Measurements from ENCODE around the gene LIN9.
"Not testable (repeated sequence)": the region's sequence is repeated elsewhere in the genome, so short reads cannot be mapped to it uniquely, and the experiment has no call there.

The LIN9 gene, protein sequence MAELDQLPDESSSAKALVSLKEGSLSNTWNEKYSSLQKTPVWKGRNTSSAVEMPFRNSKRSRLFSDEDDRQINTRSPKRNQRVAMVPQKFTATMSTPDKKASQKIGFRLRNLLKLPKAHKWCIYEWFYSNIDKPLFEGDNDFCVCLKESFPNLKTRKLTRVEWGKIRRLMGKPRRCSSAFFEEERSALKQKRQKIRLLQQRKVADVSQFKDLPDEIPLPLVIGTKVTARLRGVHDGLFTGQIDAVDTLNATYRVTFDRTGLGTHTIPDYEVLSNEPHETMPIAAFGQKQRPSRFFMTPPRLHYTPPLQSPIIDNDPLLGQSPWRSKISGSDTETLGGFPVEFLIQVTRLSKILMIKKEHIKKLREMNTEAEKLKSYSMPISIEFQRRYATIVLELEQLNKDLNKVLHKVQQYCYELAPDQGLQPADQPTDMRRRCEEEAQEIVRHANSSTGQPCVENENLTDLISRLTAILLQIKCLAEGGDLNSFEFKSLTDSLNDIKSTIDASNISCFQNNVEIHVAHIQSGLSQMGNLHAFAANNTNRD

DNA sequence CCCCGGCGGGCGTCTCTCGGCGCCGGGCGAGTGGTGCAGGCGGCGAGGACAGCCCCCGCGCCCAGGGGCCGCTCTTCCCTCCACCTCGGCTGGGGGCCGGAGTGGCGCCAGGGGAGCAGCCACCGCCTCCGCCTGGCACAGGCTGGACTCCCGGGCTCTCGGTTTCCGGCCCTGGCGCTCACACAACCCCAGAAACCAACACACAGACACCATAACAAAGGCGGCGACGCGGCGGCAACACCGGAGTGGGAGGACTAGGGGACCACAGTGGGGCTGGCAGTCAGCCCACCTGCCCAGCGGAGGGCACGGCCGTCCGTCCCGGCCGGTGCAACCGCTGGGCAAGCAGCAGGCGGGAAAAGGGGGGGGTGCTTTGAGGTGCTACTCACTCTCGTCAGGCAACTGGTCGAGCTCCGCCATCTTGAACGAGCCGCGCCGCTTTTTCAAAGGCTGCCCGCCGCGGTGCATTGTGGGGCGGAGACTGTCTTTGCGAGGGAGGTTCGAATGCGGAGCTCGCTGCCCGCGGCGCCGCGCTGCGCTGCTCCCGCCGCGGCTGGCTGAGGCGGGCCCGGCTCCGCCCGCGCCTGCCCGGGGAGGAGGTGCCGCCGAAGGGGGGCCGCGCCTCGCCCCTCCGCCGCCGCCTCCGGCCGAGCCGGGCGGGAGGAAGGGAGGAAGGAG lies at the start of gene LIN9:
Gene LIN9, minus strand, starts transcription at position 442 of the 675 bp plus-strand sequence. Its CDS starts 25 bp downstream, at position 417.
- DNase-seq (ENCODE audit: low read depth) = peak; percentile 46

DNA sequence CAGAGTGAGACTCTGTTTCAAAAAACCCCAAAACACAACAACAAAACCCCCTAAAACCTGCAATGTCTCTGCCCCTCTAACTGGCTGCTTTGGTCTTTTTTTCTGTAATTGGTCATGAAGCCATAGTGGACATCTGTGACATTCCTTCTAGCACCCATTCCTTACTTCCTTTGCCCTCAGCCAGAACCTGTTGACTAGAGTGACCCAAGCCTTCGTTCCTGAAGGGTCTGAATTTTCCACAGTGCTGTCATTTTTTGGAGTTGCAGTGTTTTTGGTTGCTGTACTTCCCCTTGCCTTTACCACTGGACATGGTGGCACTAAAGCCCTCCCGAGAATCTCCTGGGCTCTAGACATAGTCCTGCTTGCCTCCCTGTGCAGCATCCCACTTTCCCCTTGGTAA lies 48.5 kb upstream of the LIN9 start:
- DNase-seq (ENCODE audit: low read depth) = no peak

DNA sequence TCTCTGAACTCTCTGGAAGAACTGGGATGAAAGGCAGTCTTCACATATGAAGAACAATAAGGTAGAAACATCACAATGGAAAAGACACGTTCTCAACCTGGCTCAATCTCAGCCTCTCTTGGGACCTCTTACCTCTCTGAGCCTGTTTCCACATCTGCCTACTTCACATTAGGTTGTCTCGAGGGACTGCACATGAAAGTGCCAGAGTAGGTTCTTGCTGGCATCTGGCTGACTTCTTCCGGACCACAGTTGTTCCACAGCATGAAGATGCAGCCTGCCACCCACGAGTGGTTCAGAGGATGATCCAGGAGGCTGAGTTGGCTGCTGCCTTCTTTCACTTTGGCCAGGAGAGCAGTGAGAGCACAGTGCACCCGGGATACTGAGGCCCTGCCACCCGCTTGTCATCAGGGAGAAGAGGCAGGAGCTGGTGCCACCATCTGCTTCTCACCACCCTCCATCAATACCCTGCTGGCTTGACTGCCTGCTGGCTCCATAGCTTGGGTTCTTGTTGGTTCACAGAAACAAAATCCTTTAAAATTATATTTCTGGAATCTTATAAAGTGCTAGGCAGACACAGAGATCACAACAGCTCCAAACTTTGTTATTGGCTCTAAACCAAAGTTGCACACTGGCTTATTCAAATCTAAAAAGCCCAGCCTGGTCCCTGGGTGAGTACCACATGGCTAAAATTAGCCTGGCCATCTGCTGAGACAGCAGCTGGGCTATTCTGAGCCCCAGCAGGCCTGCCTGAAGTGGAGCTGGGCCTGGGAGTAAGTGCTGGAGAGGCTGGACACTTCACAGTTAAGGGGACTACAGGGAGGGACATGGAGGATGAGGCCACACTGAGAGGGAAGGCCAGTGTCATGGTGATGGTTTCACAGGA lies 46.9 kb upstream of the LIN9 start:
- no peak for DNase-seq (ENCODE audit: low read depth)

- DNase-seq (ENCODE audit: low read depth) = no peak
Observed at GRCh38 chr1:226355016-226355415, 46.1 kb upstream of the LIN9 start.

- DNase-seq (ENCODE audit: low read depth) = no peak
Observed at GRCh38 chr1:226353698-226354525, 44.9 kb upstream of the LIN9 start.

DNA sequence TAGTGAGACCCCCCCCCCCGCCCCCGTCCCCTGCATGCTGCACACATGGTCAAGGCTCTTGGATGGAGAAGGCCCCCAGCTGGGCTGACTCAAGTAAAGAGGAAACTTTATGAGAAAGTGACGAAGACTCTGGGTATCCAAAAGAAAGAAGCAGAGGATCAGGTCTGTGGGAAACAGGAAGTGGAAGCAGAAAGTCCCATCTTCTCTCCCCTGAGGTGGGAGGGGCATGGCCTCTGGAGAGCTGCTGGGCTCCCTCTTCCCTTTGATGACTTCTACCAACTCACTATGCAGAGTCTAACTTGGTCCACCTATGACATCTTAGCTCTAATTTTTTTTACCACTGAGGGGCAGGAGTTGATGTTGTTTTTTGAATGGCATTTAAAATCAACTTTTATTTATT lies 42.7 kb upstream of the LIN9 start:
- DNase-seq (ENCODE audit: low read depth) = no peak

DNA sequence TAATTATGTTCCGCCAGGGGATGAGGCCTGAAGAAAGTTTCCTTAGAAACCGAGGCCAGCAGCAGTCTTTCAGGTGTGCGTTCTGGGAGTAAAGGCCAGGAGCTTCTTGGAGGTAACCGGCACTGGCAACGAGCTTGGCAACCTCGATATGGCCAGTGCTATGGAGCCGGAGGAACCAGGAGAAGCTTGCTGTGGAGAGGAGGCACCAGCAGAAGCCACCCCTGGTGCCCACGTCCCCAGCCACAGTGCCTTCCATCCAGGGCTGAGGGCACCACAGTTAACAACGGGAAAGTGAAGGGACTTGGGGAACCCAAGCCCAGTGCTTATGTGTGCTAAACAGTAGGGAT lies 41.5 kb upstream of the LIN9 start:
- DNase-seq (ENCODE audit: low read depth) = no peak

DNA sequence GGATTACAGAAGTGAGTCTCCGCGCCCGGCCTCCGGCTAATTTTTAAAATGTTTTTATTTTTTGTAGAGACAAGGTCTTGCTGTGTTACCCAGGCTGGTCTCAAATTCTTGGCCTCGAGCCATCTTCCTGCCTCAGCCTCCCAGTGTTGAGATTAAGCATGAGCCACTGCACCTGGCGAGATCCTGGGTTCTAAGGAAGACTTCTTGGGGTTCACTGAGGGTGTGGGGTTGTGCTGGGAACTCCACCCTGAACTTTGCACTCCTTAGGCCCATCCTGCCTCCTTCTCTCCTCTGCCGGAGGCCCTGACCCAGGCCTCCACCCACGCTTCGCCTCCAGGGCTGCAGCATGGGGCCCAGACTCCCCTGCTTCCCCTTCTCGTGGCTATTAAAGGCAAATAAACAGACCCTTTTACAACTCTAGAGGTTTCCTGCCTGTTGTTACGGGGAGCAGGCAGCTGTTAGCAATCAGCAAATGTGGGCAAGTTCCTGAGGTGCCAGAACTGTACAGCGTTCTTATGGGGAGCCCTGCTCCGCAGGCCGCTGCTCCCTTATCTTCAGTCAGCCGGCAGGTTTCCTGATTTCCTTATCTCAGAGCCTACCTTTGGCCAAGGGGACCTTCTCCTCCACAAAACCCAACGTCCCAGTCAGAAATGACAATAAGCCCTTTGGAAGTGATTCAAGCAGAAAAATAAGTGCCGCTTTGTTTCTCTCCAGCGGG lies 41.0 kb upstream of the LIN9 start:
- DNase-seq (ENCODE audit: low read depth) = no peak

DNA sequence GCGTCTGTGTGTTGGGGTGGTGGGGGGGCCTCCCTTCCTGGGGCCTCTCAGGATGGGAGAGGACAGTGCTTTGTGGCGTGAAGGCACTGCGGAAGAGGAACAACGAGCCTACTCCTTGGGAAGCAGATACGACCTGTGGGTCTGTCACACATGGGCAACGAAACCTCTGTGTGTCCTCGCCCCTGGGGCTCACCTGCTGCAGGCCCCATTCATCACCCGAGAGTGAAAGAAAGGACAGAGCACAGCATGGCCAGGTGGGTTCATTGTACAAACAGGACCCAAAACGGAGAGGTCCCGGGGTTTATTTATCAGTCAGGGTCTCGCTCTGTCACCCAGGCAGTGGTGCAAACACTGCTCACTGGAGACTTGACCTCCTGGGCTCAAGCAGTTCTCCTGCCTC lies 40.1 kb upstream of the LIN9 start:
- DNase-seq (ENCODE audit: low read depth) = no peak

DNA sequence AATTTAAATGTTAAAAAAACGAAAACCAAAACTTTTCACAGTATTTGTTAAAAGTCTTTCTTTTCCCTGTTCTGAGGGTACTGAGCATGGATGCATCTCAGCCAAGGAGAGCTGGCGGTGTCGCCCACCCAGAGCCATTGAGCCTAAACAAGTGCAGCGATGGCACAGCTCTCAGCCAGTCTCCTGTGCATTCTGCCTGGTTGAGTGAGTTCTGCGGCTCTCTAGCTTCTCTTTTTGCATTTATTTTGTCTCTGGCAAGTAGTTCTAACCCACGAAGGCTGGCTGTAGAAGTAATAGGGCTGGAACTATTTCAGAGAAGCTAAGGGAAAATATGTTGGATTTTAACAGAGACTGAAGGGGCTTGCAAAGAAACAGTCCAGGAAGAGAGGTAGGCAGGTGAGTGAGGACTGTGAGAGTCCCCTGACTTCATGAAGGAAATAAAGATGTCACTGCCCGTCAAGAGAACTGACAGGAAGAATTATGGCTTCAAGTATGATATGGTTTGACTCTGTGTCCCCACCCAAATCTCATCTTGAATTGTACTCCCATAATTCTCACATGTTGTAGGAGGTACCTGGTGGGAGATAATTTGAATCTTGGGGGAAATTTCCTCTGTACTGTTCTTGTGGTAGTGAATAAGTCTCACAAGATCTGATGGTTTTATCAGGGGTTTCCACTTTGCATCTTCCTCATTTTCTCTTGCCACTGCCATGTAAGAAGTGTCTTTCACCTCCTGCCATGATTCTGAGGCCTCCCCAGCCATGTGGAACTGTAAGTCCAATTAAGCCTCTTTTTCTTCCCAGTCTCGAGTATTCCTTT lies 35.7 kb upstream of the LIN9 start:
- no peak for DNase-seq (ENCODE audit: low read depth)

- DNase-seq (ENCODE audit: low read depth) = no peak
Observed at GRCh38 chr1:226342656-226343055, 33.7 kb upstream of the LIN9 start.

DNA sequence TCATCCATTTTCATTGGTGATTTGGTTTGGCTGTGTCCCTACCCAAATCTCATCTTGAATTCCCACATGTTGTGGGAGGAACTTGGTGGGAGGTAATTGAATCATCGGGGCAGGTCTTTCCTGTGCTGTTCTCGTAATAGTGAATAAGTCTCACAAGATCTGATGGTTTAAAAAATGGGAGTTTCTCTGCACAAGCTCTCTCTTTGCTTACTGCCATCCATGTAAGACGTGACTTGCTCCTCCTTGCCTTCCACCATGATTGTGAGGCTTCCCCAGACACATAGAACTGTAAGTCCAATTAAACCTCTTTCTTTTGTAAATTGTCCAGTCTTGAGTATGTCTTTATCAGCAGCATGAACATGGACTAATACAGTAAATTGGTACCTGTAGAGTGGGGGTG lies 31.1 kb upstream of the LIN9 start:
- DNase-seq (ENCODE audit: low read depth) = not testable (repeated sequence)

- no peak for DNase-seq (ENCODE audit: low read depth)
Observed at GRCh38 chr1:226337276-226337875, 28.4 kb upstream of the LIN9 start.

DNA sequence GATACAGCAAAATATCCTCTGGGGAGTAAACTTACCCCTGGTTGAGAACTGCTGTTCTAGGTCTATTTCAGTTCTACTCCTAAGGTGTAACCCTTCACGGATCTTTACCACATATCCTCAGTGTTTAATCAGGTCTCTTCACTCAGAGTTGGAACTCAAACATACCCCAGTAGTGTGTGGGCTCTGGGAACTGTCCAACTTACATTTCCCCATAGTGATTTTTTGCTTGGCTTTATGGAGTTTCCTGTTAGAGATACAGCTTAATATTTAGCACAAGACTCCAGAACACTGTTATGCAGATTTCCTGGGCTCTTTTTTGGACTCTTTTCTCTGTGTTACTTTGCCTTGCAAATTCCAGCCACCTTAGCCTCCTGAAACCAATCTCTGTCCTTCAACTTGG lies 26.7 kb upstream of the LIN9 start:
- no peak for DNase-seq (ENCODE audit: low read depth)

DNA sequence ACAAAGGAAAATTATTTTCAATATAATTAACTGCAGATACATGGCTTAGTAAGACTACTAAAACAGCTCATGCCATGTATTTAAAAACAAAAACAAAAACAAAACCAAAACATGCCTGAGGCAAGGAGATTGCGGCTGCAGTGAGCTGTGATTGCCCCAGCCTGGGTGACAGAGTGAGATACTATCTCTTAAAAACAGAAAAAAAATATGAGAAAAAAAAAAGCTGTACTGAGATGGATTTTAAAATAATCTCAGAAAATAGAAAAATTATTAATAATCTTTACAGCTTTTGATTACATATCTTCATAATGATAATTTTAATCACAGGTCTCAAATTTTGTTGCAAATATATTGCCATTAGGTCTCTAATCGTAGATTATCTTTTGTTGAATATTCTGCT lies 24.0 kb upstream of the LIN9 start:
- no peak for DNase-seq (ENCODE audit: low read depth)

GRCh38 chr1:226329237-226329636 lies 20.3 kb upstream of the LIN9 start:
- no peak for DNase-seq (ENCODE audit: low read depth)

DNA sequence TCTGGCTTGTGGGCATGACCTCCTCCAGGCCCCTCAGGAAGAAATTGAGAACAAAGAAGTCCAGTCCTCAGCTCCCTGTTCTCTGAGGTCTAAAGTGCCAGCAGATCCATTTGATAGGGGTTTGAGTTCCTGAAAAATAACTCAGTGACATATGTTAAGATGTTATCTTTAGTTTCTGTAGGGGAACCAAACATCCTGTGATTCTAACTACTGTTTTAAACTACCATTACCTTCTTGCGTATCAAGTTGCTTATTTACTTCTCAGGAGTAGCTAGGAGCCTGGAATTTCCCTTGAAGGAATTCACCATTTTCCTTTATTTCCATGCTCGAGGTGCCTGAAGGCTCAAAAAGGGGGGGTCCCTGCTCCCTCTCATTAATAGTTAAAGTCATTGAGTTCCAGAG lies 18.8 kb upstream of the LIN9 start:
- no peak for DNase-seq (ENCODE audit: low read depth)

- DNase-seq (ENCODE audit: low read depth) = no peak
Observed at GRCh38 chr1:226325178-226325577, 16.2 kb upstream of the LIN9 start.

DNA sequence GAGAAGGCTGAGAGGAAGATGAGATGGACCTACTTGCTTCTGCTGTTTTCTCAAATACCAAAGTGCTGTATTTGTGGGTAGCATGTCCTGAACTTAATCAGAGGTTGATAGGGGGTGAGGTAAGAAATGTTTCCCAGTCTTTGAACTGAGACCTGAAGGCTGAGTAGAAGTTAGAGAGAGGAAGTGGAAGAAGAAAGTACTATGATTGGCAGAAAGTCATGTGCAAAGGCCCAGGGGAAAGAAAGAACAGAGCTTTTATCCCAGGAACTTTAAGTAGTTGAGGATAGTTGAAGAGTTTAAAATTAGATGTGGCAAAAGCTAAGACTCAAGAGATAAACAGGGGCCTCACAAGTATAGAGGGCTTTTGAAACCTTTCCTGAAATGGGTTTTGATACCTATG lies 15.5 kb upstream of the LIN9 start:
- DNase-seq (ENCODE audit: low read depth) = no peak

GRCh38 chr1:226322986-226323385 lies 14.0 kb upstream of the LIN9 start:
- no peak for DNase-seq (ENCODE audit: low read depth)
